ENCODE results near the gene ST6GALNAC2. TPM values are rescaled to one million over a fixed set of nuclear protein-coding genes. Genes with fewer than 3 reads are reported as not detected.
"Not testable (repeated sequence)": the region's sequence is repeated elsewhere in the genome, so short reads cannot be mapped to it uniquely, and the experiment has no call there.

ST6GALNAC2 gene
- total RNA-seq, 1 donor from 2014 or later: 6.1 TPM

- intact Hi-C loops (cut with DNase I): loop anchor here (2.0 to 10.0 kb wide), 3 partner anchors 20 to 97 kb away; partner anchors contain the start of gene ST6GALNAC2
- peak; percentile 85 for DNase-seq
- peak; percentile 42 for ATAC-seq (ENCODE audit: poor library complexity)
Measured at GRCh38 chr17:76524598-76525512, 60.8 kb downstream of the ST6GALNAC2 start.

GRCh38 chr17:76523084-76524037 is 62.3 kb downstream of the ST6GALNAC2 start:
- intact Hi-C loops (cut with DNase I): loop anchor here (2.0 to 10.0 kb wide), 3 partner anchors 21 to 99 kb away; partner anchors contain the start of gene ST6GALNAC2
- peak; percentile 74 for ATAC-seq (ENCODE audit: poor library complexity)
- DNase-seq: peak; percentile 85

GRCh38 chr17:76521683-76522082 is 64.0 kb downstream of the ST6GALNAC2 start:
- intact Hi-C loops (cut with DNase I): loop anchor here (5.0 to 10.0 kb wide), 2 partner anchors 63 to 101 kb away; partner anchors contain the start of gene ST6GALNAC2
- not testable (repeated sequence) for ATAC-seq (ENCODE audit: poor library complexity); DNase-seq

- DNase-seq (no peak), ATAC-seq (ENCODE audit: poor library complexity) (no peak)
- intact Hi-C loops (cut with DNase I): loop anchor here (5.0 to 10.0 kb wide), 2 partner anchors 64 to 101 kb away; partner anchors contain the start of gene ST6GALNAC2
Measured at GRCh38 chr17:76521262-76521661, 64.4 kb downstream of the ST6GALNAC2 start.

- DNase-seq (no peak), ATAC-seq (ENCODE audit: poor library complexity) (no peak)
- intact Hi-C loops (cut with DNase I): no loop called here
Measured at GRCh38 chr17:76519048-76519966, 66.4 kb downstream of the ST6GALNAC2 start.

GRCh38 chr17:76517638-76518038 is 68.0 kb downstream of the ST6GALNAC2 start:
- ATAC-seq (ENCODE audit: poor library complexity) (no peak), DNase-seq (no peak)
- intact Hi-C loops (cut with DNase I): no loop called here

Other genes starting within 250 kb of the ST6GALNAC2 start
- 31.9 TPM for gene PRPSAP1, start 231.9 kb downstream of the ST6GALNAC2 start, total RNA-seq
- 2.0 TPM for gene SPHK1, start 201.3 kb downstream of the ST6GALNAC2 start, total RNA-seq
- gene UBE2O, start 132.7 kb downstream of the ST6GALNAC2 start, total RNA-seq: 35.9 TPM
- not detected for gene AANAT, start 118.3 kb downstream of the ST6GALNAC2 start, total RNA-seq
- 15.4 TPM for gene RHBDF2, start 84.4 kb downstream of the ST6GALNAC2 start, total RNA-seq
- gene CYGB, start 48.2 kb downstream of the ST6GALNAC2 start, total RNA-seq: 34.2 TPM
- 4.0 TPM for gene PRCD, start 45.8 kb downstream of the ST6GALNAC2 start, total RNA-seq
- gene ST6GALNAC1, start 57.9 kb upstream of the ST6GALNAC2 start, total RNA-seq: 2.8 TPM
- gene MXRA7, start 125.1 kb upstream of the ST6GALNAC2 start, total RNA-seq: 336 TPM
- gene JMJD6, start 140.7 kb upstream of the ST6GALNAC2 start, total RNA-seq: 63.1 TPM
- gene METTL23, start 141.0 kb upstream of the ST6GALNAC2 start, total RNA-seq: 19.0 TPM
- 61.2 TPM for gene SRSF2, start 151.5 kb upstream of the ST6GALNAC2 start, total RNA-seq
- gene MFSD11, start 152.3 kb upstream of the ST6GALNAC2 start, total RNA-seq: 23.3 TPM

Measured in Right ventricle myocardium superior (tissue), 1 donor.